SIG-M5 treated with dmso at 0.1 percent for 504 hours (cell line): ENCODE data around the gene GNL2.
A peak's percentile ranks its signal among the peaks of the same experiment; 100 is the strongest.
"Not testable (repeated sequence)": the region's sequence is repeated elsewhere in the genome, so short reads cannot be mapped to it uniquely, and the experiment has no call there.

Source experiments
- DNase-seq: peaks from one replicate; lab custom pipeline; 2025; ENCODE audit not compliant: unreplicated experiment; lab: John Stamatoyannopoulos, UW

The GNL2 gene

DNA sequence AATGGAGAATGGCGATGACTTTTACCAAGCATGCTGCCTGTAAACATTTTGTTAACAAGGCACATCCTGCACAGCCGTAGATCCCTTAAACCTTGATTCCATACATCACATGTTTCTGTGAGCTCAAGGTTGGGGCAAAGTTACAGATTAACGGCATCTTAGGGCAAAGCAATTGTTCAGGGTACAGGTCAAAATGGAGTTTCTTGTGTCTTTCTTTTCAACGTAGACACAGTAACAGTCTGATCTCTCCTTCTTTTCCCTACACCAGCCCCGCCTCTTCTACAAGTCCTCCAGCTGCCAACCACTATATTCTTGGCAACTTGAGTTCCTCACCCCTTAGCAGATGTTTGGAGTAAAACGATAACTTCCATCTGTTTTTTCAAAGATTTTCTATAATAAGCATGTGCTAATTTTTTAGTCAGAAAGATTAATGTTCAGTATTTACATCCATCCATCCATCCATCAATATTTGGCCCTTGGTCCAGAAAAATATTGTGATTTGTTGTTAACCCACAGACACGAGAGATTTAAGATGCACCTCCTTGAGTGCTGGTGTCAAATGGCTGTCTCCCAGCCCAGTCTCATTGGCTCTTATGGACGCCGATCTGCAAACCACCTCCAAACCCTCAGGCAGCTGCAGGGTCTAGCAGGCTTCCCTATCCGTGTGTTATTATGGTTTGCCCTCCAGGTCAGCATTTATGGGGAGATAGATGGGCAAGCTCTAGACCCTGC is 35.2 kb downstream of the GNL2 start:
- DNase-seq: no peak

GRCh38 chr1:37559957-37560379 is 35.8 kb downstream of the GNL2 start:
- not testable (repeated sequence) for DNase-seq

DNA sequence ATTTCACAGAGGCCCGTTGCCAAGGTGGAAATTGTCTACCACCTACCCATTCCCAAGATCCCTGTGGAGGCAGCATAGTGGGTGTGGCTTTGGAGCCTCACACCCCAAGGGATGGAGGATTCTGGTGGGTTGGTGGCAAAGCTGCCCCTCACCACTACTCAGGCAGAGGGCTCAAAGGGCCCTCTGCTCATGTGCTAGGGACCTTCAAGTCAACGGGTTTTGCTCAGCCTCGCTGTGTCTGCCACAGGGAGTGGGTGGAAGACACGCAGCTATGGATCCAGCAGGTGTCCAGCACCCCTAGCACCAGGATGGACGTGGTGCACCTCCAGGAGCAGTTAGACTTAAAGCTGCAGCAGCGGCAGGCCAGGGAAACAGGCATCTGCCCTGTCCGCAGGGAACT is 36.7 kb downstream of the GNL2 start:
- DNase-seq: no peak

DNA sequence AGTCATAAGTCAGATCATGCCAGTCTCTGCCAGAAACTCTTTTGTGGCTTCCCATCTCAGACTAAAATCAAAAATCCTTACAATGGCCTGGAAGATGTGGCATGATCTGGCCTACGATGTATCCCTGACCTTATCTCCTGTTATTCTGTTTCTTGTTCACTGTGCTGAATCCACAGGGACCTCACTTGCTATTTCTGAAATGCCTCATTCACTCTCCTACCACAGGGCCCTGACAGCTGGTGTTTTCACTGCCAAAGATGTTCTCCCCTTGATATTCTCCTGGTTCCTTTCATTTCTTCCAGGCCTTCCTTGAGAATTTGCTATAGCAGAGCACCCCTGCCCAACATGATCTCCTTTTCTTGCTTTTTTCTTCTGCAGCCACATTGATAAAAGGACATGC is 37.3 kb downstream of the GNL2 start:
- no peak for DNase-seq

DNA sequence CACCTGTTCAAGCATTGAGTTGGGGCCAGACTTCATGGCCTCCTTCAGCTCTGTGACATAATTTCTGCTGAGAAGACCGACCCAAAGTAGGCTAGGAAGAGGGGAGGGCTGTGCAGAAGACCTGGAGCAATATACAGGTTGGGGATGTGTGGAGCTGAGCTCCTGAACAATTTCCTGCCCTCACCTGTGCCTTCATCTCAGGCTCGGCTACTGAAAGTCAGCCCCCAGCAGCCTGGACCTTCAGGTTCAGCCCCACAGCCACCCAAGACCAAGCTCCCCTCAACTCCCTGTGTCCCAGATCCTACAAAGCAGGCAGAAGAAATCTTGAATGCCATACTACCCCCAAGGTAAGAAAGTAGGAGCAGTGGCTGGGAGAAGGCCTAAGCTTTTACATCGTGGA is 38.3 kb downstream of the GNL2 start:
- DNase-seq: no peak

DNA sequence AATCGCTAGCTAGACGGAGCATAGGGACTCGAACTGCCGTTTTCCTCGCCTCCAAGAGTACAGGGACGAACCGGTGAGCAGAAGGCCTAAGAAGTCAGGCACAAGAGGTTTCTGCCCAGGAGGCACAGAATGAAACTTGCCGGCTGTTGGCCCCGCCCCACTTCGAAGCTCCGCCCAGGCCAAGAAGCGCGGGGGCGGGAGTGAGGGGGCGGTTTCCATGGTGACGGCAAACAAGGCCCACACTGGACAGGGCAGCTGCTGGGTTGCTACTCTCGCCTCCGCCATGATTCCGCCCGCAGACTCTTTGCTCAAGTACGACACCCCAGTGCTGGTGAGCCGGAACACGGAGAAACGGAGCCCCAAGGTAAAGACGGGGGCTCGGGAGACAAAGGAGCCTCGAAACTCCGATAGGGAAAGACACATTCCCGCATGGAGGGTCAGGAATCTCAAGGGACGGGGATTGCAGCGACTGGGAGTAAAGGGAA is 39.0 kb downstream of the GNL2 start, which contains the start of gene DNALI1:
Gene DNALI1, plus strand, starts transcription at position 229 of the 485 bp plus-strand sequence. Its CDS starts 55 bp downstream, at position 284.
- no peak for DNase-seq

- DNase-seq: peak; percentile 92
Observed at GRCh38 chr1:37553927-37554808, 41.6 kb downstream of the GNL2 start, which contains the start of gene SNIP1. SNIP1 (minus strand) TSS chr1:37554293; CDS start chr1:37554229, 64 bp downstream.

GRCh38 chr1:37553598-37553926 is 42.2 kb downstream of the GNL2 start:
- DNase-seq: no peak

DNA sequence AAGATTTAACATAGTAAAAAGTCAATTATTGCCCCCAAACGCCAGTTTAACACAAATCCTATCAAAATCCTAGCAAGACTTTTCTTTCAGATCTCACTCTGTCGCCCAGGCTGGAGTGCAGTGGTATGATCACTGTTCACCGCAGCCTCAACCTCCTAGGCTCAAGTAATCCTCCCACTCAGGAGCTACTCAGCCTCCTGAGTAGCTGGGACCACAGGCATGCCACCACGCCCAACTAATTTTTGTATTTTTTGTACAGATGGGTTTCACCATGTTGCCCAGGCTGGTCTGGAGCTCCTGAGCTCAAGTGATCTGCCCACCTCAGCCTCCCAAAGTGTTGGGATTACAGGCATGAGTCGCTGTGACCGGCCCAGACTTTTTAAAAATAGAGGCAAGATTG is 46.4 kb downstream of the GNL2 start:
- no peak for DNase-seq

GRCh38 chr1:37545019-37545418 is 50.7 kb downstream of the GNL2 start:
- DNase-seq: no peak

- no peak for DNase-seq
Observed at GRCh38 chr1:37544530-37544929, 51.2 kb downstream of the GNL2 start.

DNA sequence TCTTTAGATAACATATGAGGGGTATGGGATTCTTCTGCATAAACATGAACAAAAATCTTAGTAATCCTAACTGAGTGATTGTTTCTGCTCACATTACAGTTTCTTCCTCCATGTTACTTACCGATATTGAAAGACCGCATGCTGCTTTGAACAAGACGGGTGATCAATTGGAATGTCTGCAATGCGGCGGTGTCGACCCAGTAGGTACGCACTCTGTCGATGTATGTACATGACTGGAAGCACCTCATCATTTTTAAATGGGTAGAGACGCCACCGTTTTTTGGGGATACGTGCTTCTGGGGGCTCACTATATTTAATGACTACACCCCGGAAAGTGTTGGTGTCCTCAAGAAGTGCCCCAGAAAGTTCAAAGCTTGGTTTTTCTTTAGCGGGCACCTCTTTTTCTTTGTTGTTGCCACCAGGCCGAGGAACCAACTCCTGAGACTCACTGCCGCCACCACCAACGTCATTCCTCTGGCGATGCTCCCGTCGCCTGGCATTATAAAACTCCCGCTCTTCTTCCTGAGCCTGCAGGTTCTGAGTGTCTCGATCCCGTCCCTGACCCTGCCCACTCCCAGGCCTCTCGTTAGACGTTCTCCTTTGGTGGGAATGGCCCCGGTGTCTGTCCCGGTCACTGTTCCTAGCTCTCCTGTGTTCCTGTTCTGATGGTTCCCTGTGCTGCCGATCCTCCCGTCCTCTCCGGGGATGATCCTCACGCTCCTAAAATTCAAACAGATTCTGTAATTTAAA is 55.5 kb downstream of the GNL2 start:
- DNase-seq: no peak

- DNase-seq: not testable (repeated sequence)
Observed at GRCh38 chr1:37539154-37539553, 56.6 kb downstream of the GNL2 start.

GRCh38 chr1:37537378-37537777 is 58.4 kb downstream of the GNL2 start:
- no peak for DNase-seq

DNA sequence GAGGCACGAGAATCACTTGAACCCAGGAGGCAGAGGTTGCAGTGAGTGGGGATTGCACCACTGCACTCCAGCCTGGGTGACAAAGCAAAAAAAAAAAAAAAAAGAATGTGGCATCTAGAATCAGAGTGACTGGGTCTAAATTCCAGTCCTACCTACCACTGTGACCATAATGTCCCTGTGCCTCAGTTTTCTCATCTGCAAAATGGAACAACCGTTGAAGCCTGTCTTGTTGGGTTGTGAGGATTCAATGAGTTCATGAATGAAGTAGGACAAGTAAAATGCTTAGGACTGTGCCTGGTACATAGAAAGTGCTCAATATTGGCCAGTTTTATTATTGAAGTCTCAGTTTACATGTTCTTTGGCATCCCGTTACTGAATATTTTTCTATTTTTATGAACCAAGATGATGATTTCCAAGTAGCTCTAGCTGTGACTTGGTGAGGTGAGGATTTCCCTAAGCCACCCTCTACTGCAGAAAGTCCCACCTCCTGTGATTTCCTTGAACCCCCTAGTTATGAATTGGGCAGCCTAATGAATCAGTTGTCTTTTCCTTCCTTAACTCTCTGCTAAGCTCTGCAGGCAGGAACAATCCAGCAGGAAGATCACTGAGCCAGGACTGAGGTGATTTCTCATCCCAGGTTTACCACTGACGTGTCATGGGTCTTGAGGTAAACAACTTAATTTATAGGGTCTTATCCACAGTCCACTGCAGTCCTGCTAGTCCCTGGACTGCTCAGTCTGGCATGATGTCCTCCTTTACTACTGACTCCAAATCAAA is 62.2 kb downstream of the GNL2 start:
- DNase-seq: no peak

GRCh38 chr1:37532418-37533156 is 63.1 kb downstream of the GNL2 start:
- DNase-seq: not testable (repeated sequence)

DNA sequence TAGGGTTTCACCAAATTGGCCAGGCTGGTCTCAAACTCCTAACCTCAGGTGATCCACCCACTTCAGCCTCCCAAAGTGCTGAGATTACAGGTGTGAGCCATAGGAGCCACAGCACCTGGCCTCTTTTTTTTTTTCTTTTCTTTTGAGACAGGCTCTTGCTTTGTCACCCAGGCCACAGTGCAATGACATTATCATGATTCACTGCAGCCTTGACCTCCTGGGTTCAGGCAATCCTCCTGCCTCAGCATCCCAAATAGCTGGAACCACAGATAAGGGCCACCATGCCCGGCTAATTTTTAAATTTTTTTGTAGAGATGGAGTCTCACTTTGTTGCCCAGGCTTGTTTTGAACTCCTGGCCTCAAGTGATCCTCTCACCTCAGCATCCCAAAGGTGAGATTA is 65.8 kb downstream of the GNL2 start:
- not testable (repeated sequence) for DNase-seq

GRCh38 chr1:37519613-37520012 is 76.1 kb downstream of the GNL2 start:
- DNase-seq: no peak

GRCh38 chr1:37518929-37519328 is 76.8 kb downstream of the GNL2 start:
- not testable (repeated sequence) for DNase-seq

DNA sequence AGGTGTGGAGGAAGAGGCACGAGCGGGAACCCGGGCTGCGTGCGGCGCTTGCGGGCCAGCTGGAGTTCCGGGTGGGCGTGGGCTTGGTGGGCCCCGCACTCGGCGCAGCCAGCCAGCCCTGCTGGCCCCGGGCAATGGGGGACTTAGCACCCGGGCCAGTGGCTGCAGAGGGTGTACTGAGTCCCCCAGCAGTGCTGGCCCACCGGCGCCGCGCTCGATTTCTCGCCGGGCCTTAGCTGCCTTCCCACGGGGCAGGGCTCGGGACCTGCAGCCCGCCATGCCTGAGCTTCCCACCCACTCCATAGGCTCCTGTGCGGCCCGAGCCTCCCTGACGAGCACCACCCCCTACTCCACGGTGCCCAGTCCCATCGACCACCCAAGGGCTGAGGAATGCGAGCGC is 77.5 kb downstream of the GNL2 start:
- DNase-seq: not testable (repeated sequence)
